ENCODE results near the gene SGMS1. TPM values are rescaled to one million over a fixed set of nuclear protein-coding genes. Genes with fewer than 3 reads are reported as not detected.

Gene SGMS1
- total and polyA plus RNA-seq, 8 donors = 47.0 to 58.1 (median 54.0) TPM

DNA sequence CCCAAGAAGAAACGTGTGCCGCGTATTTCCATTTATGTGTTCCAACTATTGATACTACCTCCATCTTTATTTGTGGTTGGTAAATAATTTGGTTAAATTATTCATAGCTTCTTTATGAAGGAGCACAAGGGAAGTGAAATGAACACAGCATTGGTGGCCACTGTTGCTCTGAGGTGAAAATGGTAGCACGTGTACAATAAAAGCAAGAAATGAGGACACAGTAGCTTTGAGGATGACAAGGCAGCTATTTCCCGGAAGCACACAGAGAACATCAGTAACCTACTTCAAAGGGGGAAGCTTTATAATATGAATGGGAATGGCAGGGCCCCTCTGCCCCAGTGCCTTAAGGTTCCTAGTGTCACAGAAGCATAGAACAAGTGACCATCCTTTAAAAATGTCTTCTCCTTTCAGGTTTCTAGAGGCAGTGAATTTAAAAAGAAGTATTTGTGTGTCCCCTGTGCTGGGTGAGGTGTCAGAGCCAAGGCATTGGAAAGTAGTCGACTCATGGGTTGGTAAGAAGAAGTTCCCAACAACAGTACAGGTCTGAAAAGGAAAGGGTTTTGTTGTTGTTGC, 78.8 kb downstream of the SGMS1 start:
- no peak overlapping the region for H3K27ac ChIP-seq
- DNase-seq (no peak), ATAC-seq (no peak)
- H3K4me1 ChIP-seq = peaks cover 0 to 5% of the 10 kb centered on the region in 2 donors
- no peaks in the 10 kb centered on the region for H3K27me3 ChIP-seq
- H3K4me3 ChIP-seq = no peak overlapping the region
- H3K9me3 ChIP-seq = no peaks in the 10 kb centered on the region
- intact Hi-C loops (cut with DNase I) = no loop called here
- TF ChIP-seq, protein P1, sequence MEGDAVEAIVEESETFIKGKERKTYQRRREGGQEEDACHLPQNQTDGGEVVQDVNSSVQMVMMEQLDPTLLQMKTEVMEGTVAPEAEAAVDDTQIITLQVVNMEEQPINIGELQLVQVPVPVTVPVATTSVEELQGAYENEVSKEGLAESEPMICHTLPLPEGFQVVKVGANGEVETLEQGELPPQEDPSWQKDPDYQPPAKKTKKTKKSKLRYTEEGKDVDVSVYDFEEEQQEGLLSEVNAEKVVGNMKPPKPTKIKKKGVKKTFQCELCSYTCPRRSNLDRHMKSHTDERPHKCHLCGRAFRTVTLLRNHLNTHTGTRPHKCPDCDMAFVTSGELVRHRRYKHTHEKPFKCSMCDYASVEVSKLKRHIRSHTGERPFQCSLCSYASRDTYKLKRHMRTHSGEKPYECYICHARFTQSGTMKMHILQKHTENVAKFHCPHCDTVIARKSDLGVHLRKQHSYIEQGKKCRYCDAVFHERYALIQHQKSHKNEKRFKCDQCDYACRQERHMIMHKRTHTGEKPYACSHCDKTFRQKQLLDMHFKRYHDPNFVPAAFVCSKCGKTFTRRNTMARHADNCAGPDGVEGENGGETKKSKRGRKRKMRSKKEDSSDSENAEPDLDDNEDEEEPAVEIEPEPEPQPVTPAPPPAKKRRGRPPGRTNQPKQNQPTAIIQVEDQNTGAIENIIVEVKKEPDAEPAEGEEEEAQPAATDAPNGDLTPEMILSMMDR (IDR thresholded peaks at IDR 0.05) = no peak
- H3K36me3 ChIP-seq = no peaks in the 10 kb centered on the region

DNA sequence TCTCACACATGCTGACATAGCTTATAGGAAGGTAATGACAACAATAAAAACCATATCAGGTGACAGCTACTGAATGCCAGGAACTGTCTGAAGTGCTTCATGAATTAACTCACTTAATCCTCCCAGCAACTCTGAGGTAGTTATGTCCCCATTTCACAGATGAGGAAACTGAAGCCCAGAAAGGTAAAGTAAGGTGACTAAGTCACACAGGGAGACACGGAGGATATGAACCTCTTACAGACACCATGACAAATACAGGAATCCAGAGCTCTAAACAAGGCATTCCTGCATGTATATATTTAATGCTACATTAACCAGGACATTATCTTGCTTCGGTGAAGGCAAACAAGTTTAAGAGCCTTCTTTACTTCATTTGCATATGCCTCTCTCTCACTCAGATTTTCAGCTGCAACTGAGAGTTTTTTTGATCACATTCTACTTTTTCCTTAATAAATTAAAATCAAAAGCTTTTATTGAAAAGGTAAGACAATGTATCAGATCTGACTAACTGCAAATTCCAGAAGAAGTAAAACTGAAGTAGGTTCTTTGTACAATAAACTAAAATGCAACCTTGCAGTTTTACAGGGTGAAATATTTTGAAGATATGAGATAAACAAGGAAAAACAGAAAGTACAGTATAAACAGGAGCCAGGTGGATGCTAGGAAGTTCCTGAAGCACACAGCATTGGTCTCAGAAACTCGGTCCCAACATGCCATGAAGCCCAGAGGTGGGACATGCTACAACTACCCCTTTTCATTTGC, 79.5 kb downstream of the SGMS1 start:
- Histone ChIP-seq H3K27ac (no peak overlapping the region), H3K4me1 (no peaks in the 10 kb centered on the region), H3K9me3 (no peaks in the 10 kb centered on the region), H3K27me3 (no peaks in the 10 kb centered on the region), H3K4me3 (no peak overlapping the region), H3K36me3 (no peaks in the 10 kb centered on the region)
- DNase-seq = no peak
- intact Hi-C loops (cut with DNase I) = no loop called here
- TF ChIP-seq, protein P1 (IDR thresholded peaks at IDR 0.05) = no peak
- ATAC-seq = no peak

DNA sequence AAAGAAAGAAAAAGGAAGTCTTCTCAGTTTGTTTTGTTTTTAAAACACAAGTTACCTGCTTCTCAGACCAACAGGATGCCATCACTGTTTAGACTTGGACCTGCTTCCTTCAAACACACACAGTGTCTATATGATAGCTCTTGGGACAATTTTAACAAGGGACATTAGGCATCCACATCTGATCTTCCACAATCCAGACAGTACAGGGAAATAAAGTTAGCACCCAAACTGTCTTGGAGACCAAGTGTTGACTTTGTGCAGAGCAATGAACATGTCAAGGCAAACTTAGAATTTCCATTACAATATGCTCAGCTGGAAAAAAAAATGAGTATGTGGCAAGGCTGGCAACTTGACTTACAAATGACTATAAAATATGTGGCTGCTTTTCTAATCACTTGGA, 80.9 kb downstream of the SGMS1 start:
- no peaks in the 10 kb centered on the region for H3K27me3 ChIP-seq
- H3K4me3 ChIP-seq = no peak overlapping the region
- intact Hi-C loops (cut with DNase I) = no loop called here

DNA sequence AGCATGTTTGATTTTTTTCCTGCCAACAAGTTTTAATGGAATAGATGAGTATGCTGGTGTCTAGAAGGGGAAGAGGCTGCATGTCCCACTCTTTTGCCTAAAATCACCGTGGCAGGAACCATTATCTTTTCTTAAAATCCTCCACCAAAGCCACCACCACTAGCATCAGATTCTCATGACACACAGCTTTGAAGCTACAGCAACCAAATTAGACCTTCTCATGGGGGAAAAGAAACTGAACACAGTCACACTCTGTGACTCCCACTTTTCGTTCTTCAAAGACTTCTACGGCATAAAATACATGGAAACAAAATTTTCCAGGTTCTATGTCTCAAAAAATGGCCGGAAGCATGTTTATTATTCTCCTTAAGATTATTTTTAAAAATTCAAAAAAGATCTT, 81.8 kb downstream of the SGMS1 start:
- H3K27me3 ChIP-seq = no peaks in the 10 kb centered on the region
- DNase-seq (no peak), ATAC-seq (no peak)
- no peaks in the 10 kb centered on the region for H3K4me1 ChIP-seq
- H3K9me3 ChIP-seq = no peaks in the 10 kb centered on the region
- TF ChIP-seq, protein P1 (IDR thresholded peaks at IDR 0.05) = no peak
- intact Hi-C loops (cut with DNase I) = no loop called here
- H3K27ac ChIP-seq = no peak overlapping the region
- H3K4me3 ChIP-seq = no peak overlapping the region
- H3K36me3 ChIP-seq = no peaks in the 10 kb centered on the region

More for the DNA sequence above, 80.9 kb downstream of the SGMS1 start:
- Histone ChIP-seq H3K4me1 (no peaks in the 10 kb centered on the region), H3K9me3 (no peaks in the 10 kb centered on the region), H3K27ac (no peak overlapping the region), H3K36me3 (no peaks in the 10 kb centered on the region)
- TF ChIP-seq, protein P1 (IDR thresholded peaks at IDR 0.05) = no peak
- no peak for ATAC-seq
- no peak for DNase-seq

DNA sequence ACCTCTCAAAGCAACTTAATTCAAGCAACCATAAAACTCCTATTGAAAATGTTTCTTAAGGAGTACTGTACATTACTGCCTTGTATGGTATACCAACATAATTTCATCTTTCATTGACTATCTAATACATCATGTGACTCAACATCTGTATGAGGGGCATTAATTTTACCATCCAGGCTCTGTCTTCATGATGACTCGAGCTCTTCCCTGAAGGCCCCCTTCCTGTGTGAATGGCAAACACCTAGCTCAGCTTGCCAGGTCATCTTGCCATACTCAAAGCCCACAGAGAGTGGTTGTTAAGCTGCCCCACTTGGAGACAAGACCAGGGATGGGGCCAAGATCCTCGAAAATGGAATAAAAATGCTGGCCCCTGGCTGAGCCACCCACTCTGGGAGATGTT, 82.4 kb downstream of the SGMS1 start:
- no peaks in the 10 kb centered on the region for H3K27me3 ChIP-seq

More for the DNA sequence above, 82.4 kb downstream of the SGMS1 start:
- Histone ChIP-seq H3K27ac (no peak overlapping the region), H3K4me3 (no peak overlapping the region), H3K9me3 (no peaks in the 10 kb centered on the region), H3K36me3 (no peaks in the 10 kb centered on the region), H3K4me1 (no peaks in the 10 kb centered on the region)
- intact Hi-C loops (cut with DNase I) = no loop called here
- TF ChIP-seq, protein P1 (IDR thresholded peaks at IDR 0.05) = no peak
- DNase-seq (no peak), ATAC-seq (no peak)
